Measurements from ENCODE around the gene PDLIM1.

DNA sequence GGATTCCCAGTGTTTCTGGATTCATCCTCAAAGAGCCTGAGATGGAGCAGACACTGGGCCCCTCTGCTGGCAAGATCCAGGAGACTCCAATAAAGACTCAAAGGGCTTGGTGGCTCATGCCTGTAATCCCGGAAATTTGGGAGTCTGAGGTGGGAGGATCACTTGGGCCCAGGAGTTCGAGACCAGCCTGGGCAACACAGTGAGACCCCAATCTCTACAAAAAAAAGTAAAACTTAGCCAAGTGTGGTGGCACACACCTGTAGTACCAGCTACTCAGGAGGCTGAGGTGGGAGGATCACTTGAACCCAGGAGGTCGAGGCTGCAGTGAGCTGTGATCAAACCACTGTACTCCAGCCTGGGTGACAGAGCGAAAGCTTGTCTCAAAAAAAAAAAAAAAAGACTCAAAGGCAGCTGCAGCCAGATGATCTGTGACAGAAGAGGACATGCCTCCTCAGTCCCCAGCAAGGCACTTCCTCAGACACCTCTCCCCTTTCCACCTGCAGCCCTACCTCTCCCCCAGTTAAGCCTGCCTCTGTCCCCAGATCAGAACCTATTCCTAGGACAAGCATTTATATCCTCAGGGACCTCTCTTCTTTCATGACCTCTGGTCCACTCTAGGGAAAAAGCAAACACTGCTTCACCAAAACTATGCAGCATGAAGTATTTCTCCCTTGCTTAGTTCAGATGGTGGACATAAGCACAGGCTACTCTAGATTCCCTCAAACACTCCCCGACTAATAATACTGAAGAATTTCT lies 27.9 kb downstream of the PDLIM1 start:
- no peak for TF ChIP-seq EZH2phosphoT487 (IDR thresholded peaks at IDR 0.05; ENCODE audit: borderline replicate concordance)
- TF ChIP-seq, protein P1, sequence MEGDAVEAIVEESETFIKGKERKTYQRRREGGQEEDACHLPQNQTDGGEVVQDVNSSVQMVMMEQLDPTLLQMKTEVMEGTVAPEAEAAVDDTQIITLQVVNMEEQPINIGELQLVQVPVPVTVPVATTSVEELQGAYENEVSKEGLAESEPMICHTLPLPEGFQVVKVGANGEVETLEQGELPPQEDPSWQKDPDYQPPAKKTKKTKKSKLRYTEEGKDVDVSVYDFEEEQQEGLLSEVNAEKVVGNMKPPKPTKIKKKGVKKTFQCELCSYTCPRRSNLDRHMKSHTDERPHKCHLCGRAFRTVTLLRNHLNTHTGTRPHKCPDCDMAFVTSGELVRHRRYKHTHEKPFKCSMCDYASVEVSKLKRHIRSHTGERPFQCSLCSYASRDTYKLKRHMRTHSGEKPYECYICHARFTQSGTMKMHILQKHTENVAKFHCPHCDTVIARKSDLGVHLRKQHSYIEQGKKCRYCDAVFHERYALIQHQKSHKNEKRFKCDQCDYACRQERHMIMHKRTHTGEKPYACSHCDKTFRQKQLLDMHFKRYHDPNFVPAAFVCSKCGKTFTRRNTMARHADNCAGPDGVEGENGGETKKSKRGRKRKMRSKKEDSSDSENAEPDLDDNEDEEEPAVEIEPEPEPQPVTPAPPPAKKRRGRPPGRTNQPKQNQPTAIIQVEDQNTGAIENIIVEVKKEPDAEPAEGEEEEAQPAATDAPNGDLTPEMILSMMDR (conservative IDR thresholded peaks at IDR 0.05; ENCODE audit: low read length) = no peak
